Measurements from ENCODE around the gene ZNF530.

Gene ZNF530

DNA sequence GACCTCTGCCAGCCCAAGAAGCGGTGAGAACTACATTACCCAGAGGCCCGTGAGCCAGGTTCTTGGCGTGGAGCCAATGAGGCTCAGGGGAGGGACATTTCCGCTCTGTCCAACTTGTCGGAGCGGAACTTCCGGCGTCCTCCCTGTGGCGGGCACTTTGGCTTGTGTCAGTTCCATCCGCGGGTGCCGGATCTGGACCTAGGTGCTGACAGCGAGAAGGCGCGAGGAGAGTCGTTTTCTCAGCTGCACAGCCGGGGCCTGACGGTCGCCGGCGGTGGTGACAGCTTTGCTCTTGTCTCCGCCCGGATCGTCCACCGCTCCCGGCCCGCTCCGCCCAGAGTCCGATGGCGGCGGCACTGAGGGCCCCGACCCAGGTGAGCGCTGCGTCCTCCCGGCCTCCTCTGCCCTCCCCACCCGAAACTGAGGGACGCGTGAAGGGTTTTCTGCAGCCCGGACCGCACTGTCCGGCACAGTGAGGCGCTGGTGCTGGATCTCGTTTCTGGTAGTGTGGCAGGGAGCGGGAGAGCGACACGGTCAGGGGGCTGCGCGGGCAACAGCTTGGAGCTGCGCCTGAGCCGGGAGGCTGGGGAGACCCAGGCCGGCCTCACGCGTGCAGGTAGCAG is at the start of gene ZNF530:
TSS of gene ZNF530 (plus strand) at position 125 of the 623 bp plus-strand sequence. CDS start 4,461 bp downstream, outside the sequence.
- peak; percentile 92 for DNase-seq (ENCODE audit: low spot score)
- TF ChIP-seq, protein P1, sequence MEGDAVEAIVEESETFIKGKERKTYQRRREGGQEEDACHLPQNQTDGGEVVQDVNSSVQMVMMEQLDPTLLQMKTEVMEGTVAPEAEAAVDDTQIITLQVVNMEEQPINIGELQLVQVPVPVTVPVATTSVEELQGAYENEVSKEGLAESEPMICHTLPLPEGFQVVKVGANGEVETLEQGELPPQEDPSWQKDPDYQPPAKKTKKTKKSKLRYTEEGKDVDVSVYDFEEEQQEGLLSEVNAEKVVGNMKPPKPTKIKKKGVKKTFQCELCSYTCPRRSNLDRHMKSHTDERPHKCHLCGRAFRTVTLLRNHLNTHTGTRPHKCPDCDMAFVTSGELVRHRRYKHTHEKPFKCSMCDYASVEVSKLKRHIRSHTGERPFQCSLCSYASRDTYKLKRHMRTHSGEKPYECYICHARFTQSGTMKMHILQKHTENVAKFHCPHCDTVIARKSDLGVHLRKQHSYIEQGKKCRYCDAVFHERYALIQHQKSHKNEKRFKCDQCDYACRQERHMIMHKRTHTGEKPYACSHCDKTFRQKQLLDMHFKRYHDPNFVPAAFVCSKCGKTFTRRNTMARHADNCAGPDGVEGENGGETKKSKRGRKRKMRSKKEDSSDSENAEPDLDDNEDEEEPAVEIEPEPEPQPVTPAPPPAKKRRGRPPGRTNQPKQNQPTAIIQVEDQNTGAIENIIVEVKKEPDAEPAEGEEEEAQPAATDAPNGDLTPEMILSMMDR (IDR thresholded peaks at IDR 0.05; ENCODE audit: extremely low read depth, insufficient read depth, missing control alignments) = no peak
- in situ Hi-C loops (cut with MboI; ENCODE audit: low pct_unique_long_range_greater_than_20kb, low sequenced_read_pairs, unreplicated experiment) = no loop called here

DNA sequence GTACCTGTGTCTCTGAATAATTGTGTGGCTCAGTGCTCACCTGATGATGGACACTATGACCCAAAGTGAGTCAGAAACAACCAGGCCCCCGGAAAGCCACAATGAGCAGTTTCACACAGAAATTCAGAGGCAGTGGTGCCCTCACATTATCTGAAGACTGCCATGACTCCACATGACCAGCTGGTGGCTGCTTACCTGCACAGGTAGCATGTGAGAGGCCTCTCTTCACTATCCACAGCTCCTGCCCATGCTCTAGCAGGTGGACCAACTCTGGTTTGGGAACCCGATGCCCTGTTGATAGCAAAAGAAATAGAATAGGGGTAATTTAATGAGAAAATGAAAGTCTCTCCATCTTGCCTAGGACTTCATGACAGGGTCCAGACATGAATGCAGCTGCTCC is 47.3 kb upstream of the ZNF530 start:
- DNase-seq (ENCODE audit: low spot score) = no peak
- in situ Hi-C loops (cut with MboI; ENCODE audit: low pct_unique_long_range_greater_than_20kb, low sequenced_read_pairs, unreplicated experiment) = no loop called here
- TF ChIP-seq, protein P1 (IDR thresholded peaks at IDR 0.05; ENCODE audit: extremely low read depth, insufficient read depth, missing control alignments) = no peak

DNA sequence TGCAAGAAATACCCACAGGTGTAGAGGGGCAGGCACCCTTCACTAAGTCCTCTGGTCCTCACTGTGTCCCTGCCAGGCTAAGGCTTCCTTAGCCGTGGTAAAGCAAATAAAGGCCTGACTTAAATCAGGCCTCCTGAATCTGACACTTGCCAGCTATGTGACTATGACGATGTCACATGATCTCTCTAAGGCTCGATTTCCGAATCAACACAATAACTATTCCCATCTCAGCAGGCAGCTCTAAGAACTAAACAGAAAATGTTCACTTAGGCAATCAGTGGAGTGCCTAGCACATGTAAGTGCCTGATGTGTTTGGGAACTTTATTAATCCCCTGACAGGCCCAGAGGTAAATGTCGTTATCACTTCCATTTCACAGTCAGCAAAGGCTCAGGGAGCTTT is 42.0 kb upstream of the ZNF530 start:
- in situ Hi-C loops (cut with MboI; ENCODE audit: low pct_unique_long_range_greater_than_20kb, low sequenced_read_pairs, unreplicated experiment) = no loop called here
- TF ChIP-seq, protein P1 (IDR thresholded peaks at IDR 0.05; ENCODE audit: extremely low read depth, insufficient read depth, missing control alignments) = no peak
- no peak for DNase-seq (ENCODE audit: low spot score)

DNA sequence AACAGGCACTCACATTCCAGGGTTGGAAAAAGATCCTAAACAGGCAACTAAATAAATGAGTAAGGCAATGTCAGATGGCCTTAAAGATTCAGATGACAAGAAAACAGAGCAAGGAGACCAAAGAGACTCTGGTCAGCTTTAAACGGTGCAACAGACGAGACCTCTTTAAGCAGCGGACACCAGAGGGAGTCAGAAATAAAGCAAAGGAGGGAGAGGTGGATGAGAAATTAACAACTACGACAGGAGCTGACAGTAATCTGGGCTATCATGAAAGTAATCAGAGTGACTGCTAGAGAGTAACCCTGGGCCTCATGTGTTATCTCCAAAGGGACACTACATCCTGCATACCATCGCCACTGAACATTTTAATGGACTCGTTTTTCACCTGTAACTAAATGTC is 41.2 kb upstream of the ZNF530 start:
- no peak for DNase-seq (ENCODE audit: low spot score)
- in situ Hi-C loops (cut with MboI; ENCODE audit: low pct_unique_long_range_greater_than_20kb, low sequenced_read_pairs, unreplicated experiment) = no loop called here
- TF ChIP-seq, protein P1 (IDR thresholded peaks at IDR 0.05; ENCODE audit: extremely low read depth, insufficient read depth, missing control alignments) = peak; percentile 9

DNA sequence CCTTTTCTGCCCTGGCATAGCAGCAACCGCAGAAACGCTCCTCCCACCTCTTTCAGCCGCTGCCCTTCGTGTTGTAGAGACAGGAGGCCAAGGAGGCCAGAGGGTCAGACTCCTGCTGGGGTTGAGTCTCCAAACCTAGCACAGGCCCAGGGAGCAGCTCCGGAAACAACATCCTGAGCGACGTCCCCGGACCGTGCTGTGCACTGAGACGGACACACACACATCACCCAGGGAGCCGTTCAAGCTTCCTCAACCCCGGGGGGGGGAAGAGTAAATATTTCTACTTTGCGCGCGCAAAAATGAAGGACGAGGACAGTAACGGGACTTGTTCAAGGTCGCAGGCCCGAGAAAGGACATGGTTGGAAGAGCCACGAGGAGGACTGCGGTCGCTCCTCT is 40.7 kb upstream of the ZNF530 start:
- in situ Hi-C loops (cut with MboI; ENCODE audit: low pct_unique_long_range_greater_than_20kb, low sequenced_read_pairs, unreplicated experiment) = no loop called here
- TF ChIP-seq, protein P1 (IDR thresholded peaks at IDR 0.05; ENCODE audit: extremely low read depth, insufficient read depth, missing control alignments) = no peak
- DNase-seq (ENCODE audit: low spot score) = peak; percentile 38

DNA sequence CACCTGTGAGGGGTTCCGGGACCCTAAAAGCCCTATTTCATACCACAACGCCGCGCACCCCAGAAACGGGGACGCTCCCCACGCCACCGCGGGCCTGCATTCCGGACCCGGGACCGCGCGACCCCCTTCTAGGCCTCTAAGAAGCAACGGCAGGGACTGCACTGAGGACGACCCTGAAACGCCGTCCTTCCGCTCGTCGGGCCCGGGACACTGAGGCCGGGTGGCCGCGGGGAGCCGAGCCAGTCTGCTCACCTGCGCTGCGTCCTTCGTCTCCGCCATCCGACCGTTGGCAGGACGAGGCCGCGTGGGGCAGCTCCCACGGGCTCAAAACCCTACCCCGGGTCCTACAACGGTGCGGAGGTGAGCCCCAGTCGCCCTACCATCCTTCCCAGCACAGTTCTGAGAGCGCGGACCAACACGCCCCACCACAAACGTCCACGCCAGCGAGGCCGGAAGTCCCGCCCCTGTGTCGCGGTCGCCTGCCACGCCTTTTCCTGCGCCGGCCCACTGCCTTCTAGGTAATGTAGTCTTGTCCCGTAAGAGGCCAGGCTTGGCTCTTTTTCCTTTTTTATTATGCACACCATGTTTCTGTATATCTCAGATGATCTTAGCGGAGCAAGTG is 40.2 kb upstream of the ZNF530 start, which contains the start of gene ZNF550:
TSS of gene ZNF550 (minus strand) at position 460 of the 622 bp plus-strand sequence. CDS start at position 279, 181 bp downstream.
- peak; percentile 92 for DNase-seq (ENCODE audit: low spot score)

More for the DNA sequence above, 40.2 kb upstream of the ZNF530 start, which contains the start of gene ZNF550:
- in situ Hi-C loops (cut with MboI; ENCODE audit: low pct_unique_long_range_greater_than_20kb, low sequenced_read_pairs, unreplicated experiment) = no loop called here
- TF ChIP-seq, protein P1 (IDR thresholded peaks at IDR 0.05; ENCODE audit: extremely low read depth, insufficient read depth, missing control alignments) = no peak
